WTC11 (cell line): ENCODE data around the gene VKORC1. TPM values are rescaled to one million over a fixed set of nuclear protein-coding genes. Genes with fewer than 3 reads are reported as not detected.

Experiments used
- ATAC-seq: fragments of 200-7000 bp; cut with Tn5 transposase; 2 replicates; pipeline ENCODE4 v1.10.0; 2021; ENCODE audit warnings: mild to moderate bottlenecking, moderate library complexity
- CTCF ChIA-PET: fragments of 300-600 bp; sonication (Branson Sonifier 250); formaldehyde crosslinking; loops from one replicate; lab custom pipeline; 2021; ENCODE audit warnings: antibody characterized with exemption; lab: Charles Lee
- POLR2A ChIA-PET: fragments of 350-600 bp; sonication (Branson Sonifier 250); formaldehyde crosslinking; loops from one replicate; lab custom pipeline; 2021; ENCODE audit warnings: antibody characterized with exemption; lab: Charles Lee
- DNase-seq: peaks from one replicate; pipeline ENCODE4 v3.0.0; 2021; ENCODE audit warnings: low spot score
- H3K27ac Mint-ChIP-seq: 2 replicates; pipeline ENCODE4 v1.8.0; 2021; ENCODE audit warnings: mixed read lengths
- H3K27me3 Mint-ChIP-seq: 2 replicates; pipeline ENCODE4 v1.8.0; 2021; ENCODE audit warnings: low read depth, mild to moderate bottlenecking, moderate library complexity, mixed read lengths
- H3K36me3 Mint-ChIP-seq: 2 replicates; pipeline ENCODE4 v1.8.0; 2021; ENCODE audit warnings: mixed read lengths
- H3K4me1 Mint-ChIP-seq: 2 replicates; pipeline ENCODE4 v1.8.0; 2022; ENCODE audit warnings: mixed read lengths
- H3K4me3 Mint-ChIP-seq: 2 replicates; pipeline ENCODE4 v1.8.0; 2021; ENCODE audit warnings: mild to moderate bottlenecking, moderate library complexity, mixed read lengths
- H3K9me3 Mint-ChIP-seq: 2 replicates; pipeline ENCODE4 v1.8.0; 2021; ENCODE audit warnings: mixed read lengths
- CBFB ChIP-seq: sonication (generic); formaldehyde crosslinking; IDR thresholded peaks from 2 replicates; pipeline ENCODE4 v1.8.1; 2022; ENCODE audit warnings: mild to moderate bottlenecking, low read depth, missing genetic modification reagents
- CREM ChIP-seq: sonication (generic); formaldehyde crosslinking; IDR thresholded peaks from 2 replicates; pipeline ENCODE4 v1.8.1; 2022; ENCODE audit warnings: mild to moderate bottlenecking, missing genetic modification reagents, moderate library complexity
- E2F1 ChIP-seq: sonication (generic); formaldehyde crosslinking; IDR thresholded peaks from 2 replicates; pipeline ENCODE4 v1.8.0; 2022; ENCODE audit warnings: mild to moderate bottlenecking, missing genetic modification reagents
- E2F5 ChIP-seq: sonication (generic); formaldehyde crosslinking; IDR thresholded peaks from 2 replicates; pipeline ENCODE4 v1.8.1; 2022; ENCODE audit warnings: mild to moderate bottlenecking, moderate library complexity, missing genetic modification reagents
- ERG ChIP-seq: fragments of 250-450 bp; sonication (Bioruptor Pico); IDR thresholded peaks from 2 replicates; pipeline ENCODE4 v1.8.0; 2021; ENCODE audit warnings: mild to moderate bottlenecking
- FOXP4 ChIP-seq: sonication (generic); formaldehyde crosslinking; IDR thresholded peaks from 2 replicates; pipeline ENCODE4 v1.8.0; 2022; ENCODE audit warnings: mild to moderate bottlenecking, missing genetic modification reagents
- GABPB1 ChIP-seq: sonication (generic); formaldehyde crosslinking; IDR thresholded peaks from 2 replicates; pipeline ENCODE4 v1.8.1; 2023; ENCODE audit warnings: mild to moderate bottlenecking, missing genetic modification reagents
- GRHL2 ChIP-seq: fragments of 250-450 bp; sonication (Bioruptor Pico); IDR thresholded peaks from 2 replicates; pipeline ENCODE4 v1.8.0; 2022; ENCODE audit warnings: mild to moderate bottlenecking, moderate library complexity; ENCODE audit not compliant: insufficient replicate concordance, severe bottlenecking
- IRF1 ChIP-seq: sonication (generic); formaldehyde crosslinking; IDR thresholded peaks from 2 replicates; pipeline ENCODE4 v1.8.0; 2023; ENCODE audit warnings: missing genetic modification reagents
- JAZF1 ChIP-seq: fragments of 250-450 bp; sonication (Bioruptor Pico); IDR thresholded peaks from 2 replicates; pipeline ENCODE4 v1.9.0; 2021; ENCODE audit warnings: moderate library complexity, mild to moderate bottlenecking, inconsistent platforms
- MXD4 ChIP-seq: fragments of 250-450 bp; sonication (Bioruptor Pico); IDR thresholded peaks from 2 replicates; pipeline ENCODE4 v1.8.0; 2021; ENCODE audit warnings: mild to moderate bottlenecking, moderate library complexity, borderline replicate concordance
- NFYB ChIP-seq: sonication (generic); formaldehyde crosslinking; conservative IDR thresholded peaks from 2 replicates; pipeline ENCODE4 v1.8.0; 2022; ENCODE audit warnings: low read depth, missing genetic modification reagents
- NR2C2 ChIP-seq: sonication (generic); formaldehyde crosslinking; IDR thresholded peaks from 2 replicates; pipeline ENCODE4 v1.8.0; 2022; ENCODE audit warnings: mild to moderate bottlenecking, missing genetic modification reagents
- RORB ChIP-seq: fragments of 250-450 bp; sonication (Bioruptor Pico); IDR thresholded peaks from 2 replicates; pipeline ENCODE4 v1.9.0; 2021; ENCODE audit warnings: mild to moderate bottlenecking
- TP53 ChIP-seq: sonication (generic); formaldehyde crosslinking; IDR thresholded peaks from 2 replicates; pipeline ENCODE4 v1.8.1; 2023; ENCODE audit warnings: mild to moderate bottlenecking, missing genetic modification reagents
- ZMAT4 ChIP-seq: fragments of 250-450 bp; sonication (Bioruptor Pico); IDR thresholded peaks from 2 replicates; pipeline ENCODE4 v1.9.0; 2021; ENCODE audit warnings: mild to moderate bottlenecking
- ZNF121 ChIP-seq: sonication (generic); formaldehyde crosslinking; IDR thresholded peaks from 2 replicates; pipeline ENCODE4 v1.8.0; 2023; ENCODE audit warnings: missing genetic modification reagents
- ZNF416 ChIP-seq: fragments of 250-450 bp; sonication (Bioruptor Pico); IDR thresholded peaks from 2 replicates; pipeline ENCODE4 v1.9.0; 2021; ENCODE audit warnings: mild to moderate bottlenecking, inconsistent platforms
- ZNF671 ChIP-seq: fragments of 250-450 bp; sonication (Bioruptor Pico); IDR thresholded peaks from 2 replicates; pipeline ENCODE4 v1.8.0; 2021; ENCODE audit warnings: mild to moderate bottlenecking
- total RNA-seq: library from RNA; stranded (reverse); gene quantifications from 3 replicates; pipeline ENCODE4 v1.2.3, GENCODE V29; 2021

VKORC1 gene
- total RNA-seq, 1 experiment from 2014 or later, result 85.7 TPM

GRCh38 chr16:31083981-31084380, 10.6 kb downstream of the VKORC1 start:
- Mint-ChIP-seq H3K27me3 (no peaks in the 10 kb centered on the region), H3K4me1 (no peaks in the 10 kb centered on the region), H3K9me3 (no peaks in the 10 kb centered on the region), H3K4me3 (no peak overlapping the region), H3K36me3 (peaks cover 14% of the 10 kb centered on the region), H3K27ac (no peak overlapping the region)
- DNase-seq (no peak), ATAC-seq (no peak)
- ChIA-PET POLR2A (interaction anchor here (1.1 to 1.5 kb wide), 2 partner anchors 10 to 33 kb away, joined by 3 to 6 read pairs; partner anchors contain the start of genes KAT8 and ZNF646), CTCF (interaction anchor here (1.2 to 1.3 kb wide), 2 partner anchors 58 to 99 kb away, joined by 4 to 6 read pairs; partner anchors contain the start of gene HSD3B7)
- no peak for TF ChIP-seq ZMAT4
- TF ChIP-seq MXD4 (CRISPR knock-in tag), result no peak
- no peak for TF ChIP-seq TP53 (CRISPR knock-in tag)
- no peak for TF ChIP-seq E2F5 (CRISPR knock-in tag)
- TF ChIP-seq FOXP4 (CRISPR knock-in tag), result no peak
- no peak for TF ChIP-seq E2F1
- no peak for TF ChIP-seq ZNF671 (CRISPR knock-in tag)
- no peak for TF ChIP-seq ZNF121 (CRISPR knock-in tag)
- TF ChIP-seq ERG (CRISPR knock-in tag), result no peak
- no peak for TF ChIP-seq RORB (CRISPR knock-in tag)
- TF ChIP-seq JAZF1, result no peak
- TF ChIP-seq CREM (CRISPR knock-in tag), result no peak
- TF ChIP-seq IRF1 (CRISPR knock-in tag), result no peak

GRCh38 chr16:31083556-31083955, 11.0 kb downstream of the VKORC1 start:
- H3K4me3 Mint-ChIP-seq, result no peak overlapping the region
- ChIA-PET POLR2A (interaction anchor here (1.1 kb wide), 1 partner anchor 9 kb away, joined by 3 read pairs; the partner anchor contains the start of gene ZNF646), CTCF (interaction anchor here (1.0 to 1.3 kb wide), 2 partner anchors 34 to 59 kb away, joined by 3 to 6 read pairs; partner anchors contain the start of gene KAT8)
- ATAC-seq (no peak), DNase-seq (no peak)
- H3K9me3 Mint-ChIP-seq, result no peaks in the 10 kb centered on the region
- H3K27ac Mint-ChIP-seq, result no peak overlapping the region
- no peaks in the 10 kb centered on the region for H3K4me1 Mint-ChIP-seq
- no peaks in the 10 kb centered on the region for H3K27me3 Mint-ChIP-seq
- TF ChIP-seq JAZF1, result no peak
- no peak for TF ChIP-seq CREM (CRISPR knock-in tag)
- TF ChIP-seq E2F5 (CRISPR knock-in tag), result no peak
- no peak for TF ChIP-seq CBFB (CRISPR knock-in tag)
- H3K36me3 Mint-ChIP-seq, result peaks cover 18% of the 10 kb centered on the region

GRCh38 chr16:31083081-31083480, 11.5 kb downstream of the VKORC1 start:
- H3K4me1 Mint-ChIP-seq, result no peaks in the 10 kb centered on the region
- no peak for DNase-seq
- H3K27ac Mint-ChIP-seq, result no peak overlapping the region
- H3K9me3 Mint-ChIP-seq, result no peaks in the 10 kb centered on the region
- TF ChIP-seq GRHL2 (CRISPR knock-in tag) (no peak), ZNF416 (CRISPR knock-in tag) (no peak), NFYB (no peak), NR2C2 (CRISPR knock-in tag) (no peak), GABPB1 (no peak)
- ChIA-PET POLR2A (no interaction called here), CTCF (interaction anchor here (1.0 kb wide), 1 partner anchor 34 kb away, joined by 3 read pairs; the partner anchor contains the start of gene KAT8)
- H3K36me3 Mint-ChIP-seq, result peaks cover 23% of the 10 kb centered on the region
- H3K4me3 Mint-ChIP-seq, result no peak overlapping the region
- no peak for ATAC-seq
- H3K27me3 Mint-ChIP-seq, result no peaks in the 10 kb centered on the region
